CD8-positive, alpha-beta memory T cell (primary cell): ENCODE results near the gene MYO18A. TPM values are rescaled to one million over a fixed set of nuclear protein-coding genes. Genes with fewer than 3 reads are reported as not detected.

Experiments
- CTCF ChIA-PET: fragments of 350-600 bp; sonication (Branson Sonifier 250); formaldehyde crosslinking; loops from one replicate; lab custom pipeline; 2021; ENCODE audit warnings: antibody characterized with exemption; lab: Charles Lee
- POLR2A ChIA-PET: fragments of 350-600 bp; sonication (Branson Sonifier 250); formaldehyde crosslinking; loops from one replicate; lab custom pipeline; 2021; ENCODE audit warnings: antibody characterized with exemption; lab: Charles Lee
- DNase-seq, 5 donors: peaks; one replicate each; pipeline versions ENCODE4 v3.0.0 to v3.0.0-alpha.2; 2020 to 2022; ENCODE audit warnings: mixed read lengths in 1 of 5
- H3K27ac ChIP-seq: one replicate; pipeline ENCODE4 v1.7.0; 2013; ENCODE audit warnings: low read depth, mild to moderate bottlenecking, low read length, moderate library complexity
- H3K27me3 ChIP-seq: 2 replicates; pipeline ENCODE4 v1.7.0; 2013; ENCODE audit warnings: low read length, mild to moderate bottlenecking; ENCODE audit not compliant: insufficient read depth, poor library complexity, severe bottlenecking
- H3K36me3 ChIP-seq: 2 replicates; pipeline ENCODE4 v1.7.0; 2013; ENCODE audit warnings: mild to moderate bottlenecking, low read length, moderate library complexity; ENCODE audit not compliant: insufficient read depth
- H3K4me1 ChIP-seq: 2 replicates; pipeline ENCODE4 v1.7.0; 2013; ENCODE audit warnings: mild to moderate bottlenecking, low read length, moderate library complexity; ENCODE audit not compliant: insufficient read depth
- H3K4me3 ChIP-seq: 2 replicates; pipeline ENCODE4 v1.7.0; 2013; ENCODE audit warnings: mild to moderate bottlenecking, low read length
- H3K9me3 ChIP-seq: 2 replicates; pipeline ENCODE4 v1.7.0; 2013; ENCODE audit warnings: mild to moderate bottlenecking, low read length
- H3K27ac Mint-ChIP-seq, 8 donors: one replicate each; pipeline ENCODE4 v1.8.0; 2020 to 2021; ENCODE audit warnings: mixed read lengths in 8 of 8, mild to moderate bottlenecking in 6 of 8, inconsistent platforms in 3 of 8, moderate library complexity in 3 of 8
- H3K27me3 Mint-ChIP-seq, 2 donors: one replicate each; pipeline ENCODE4 v1.8.0; 2020 to 2021; ENCODE audit warnings: mixed read lengths in 2 of 2, mild to moderate bottlenecking in 1 of 2, moderate library complexity in 1 of 2
- H3K36me3 Mint-ChIP-seq, 3 donors: one replicate each; pipeline ENCODE4 v1.8.0; 2020 to 2021; ENCODE audit warnings: mixed read lengths in 3 of 3, inconsistent platforms in 1 of 3, mild to moderate bottlenecking in 1 of 3
- H3K4me1 Mint-ChIP-seq, 3 donors: one replicate each; pipeline ENCODE4 v1.8.0; 2020 to 2021; ENCODE audit warnings: mixed read lengths in 3 of 3, inconsistent platforms in 1 of 3, mild to moderate bottlenecking in 1 of 3
- H3K4me3 Mint-ChIP-seq, 7 donors: one replicate each; pipeline ENCODE4 v1.8.0; 2020 to 2021; ENCODE audit warnings: mixed read lengths in 7 of 7, mild to moderate bottlenecking in 6 of 7, moderate library complexity in 4 of 7, inconsistent platforms in 2 of 7
- H3K9me3 Mint-ChIP-seq, 5 donors: one replicate each; pipeline ENCODE4 v1.8.0; 2020 to 2022; ENCODE audit warnings: mixed read lengths in 5 of 5, mild to moderate bottlenecking in 3 of 5, moderate library complexity in 2 of 5, inconsistent platforms in 1 of 5
- polyA plus RNA-seq: library from polyadenylated mRNA; unstranded; fragments of 300-500 nt; fragmentation: Illumina TruSeq; gene quantifications from one replicate; pipeline ENCODE4 v1.2.3, GENCODE V29; 2021
- total RNA-seq, 2 experiments: library from RNA; stranded (reverse); gene quantifications; one replicate each; pipeline ENCODE4 v1.2.3, GENCODE V29; 2021

MYO18A gene
- total and polyA plus RNA-seq, 3 experiments from 2014 or later = 34.0 to 39.7 (median 39.7) TPM

DNA sequence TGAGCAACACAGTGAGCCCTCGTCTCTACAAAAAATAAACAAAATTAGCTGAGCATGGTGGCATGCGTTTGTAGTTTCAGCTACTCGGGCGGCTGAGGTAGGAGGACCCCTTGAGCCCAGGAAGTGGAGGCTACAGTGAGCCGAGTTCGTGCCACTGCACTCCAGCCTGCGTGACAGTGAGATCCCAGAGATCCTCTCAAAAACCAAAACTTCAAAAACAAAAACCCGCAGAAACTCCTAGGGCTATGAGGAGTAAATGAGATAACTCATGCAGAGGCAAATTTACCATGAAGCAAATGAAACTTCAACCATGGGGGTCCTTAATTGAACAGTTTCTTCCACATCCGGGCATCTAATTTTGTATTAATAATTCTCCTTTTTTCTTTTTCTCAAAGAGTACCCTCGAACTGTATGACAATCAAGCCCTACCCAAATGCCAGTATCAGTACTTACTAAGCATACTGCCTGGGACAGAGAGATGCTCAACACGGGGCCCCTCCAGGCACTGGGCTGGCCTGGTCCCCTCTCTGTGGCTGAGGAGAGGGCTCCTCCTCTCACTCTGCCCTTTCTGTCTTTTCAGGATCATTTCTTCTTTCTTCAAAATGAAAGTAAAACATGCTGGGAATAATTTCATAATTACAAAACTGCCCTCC is 138.0 kb downstream of the MYO18A start:
- H3K4me3 ChIP-seq = no peak overlapping the region
- no peaks in the 10 kb centered on the region for H3K4me1 ChIP-seq
- Mint-ChIP-seq H3K4me1 (peaks cover 0 to 6% (median 3%) of the 10 kb centered on the region in 3 donors), H3K9me3 (no peaks in the 10 kb centered on the region), H3K36me3 (no peaks in the 10 kb centered on the region), H3K27me3 (peaks cover 11 to 20% of the 10 kb centered on the region in 2 donors), H3K4me3 (no peak overlapping the region), H3K27ac (no peak overlapping the region)
- CTCF ChIA-PET = no interaction called here
- H3K27ac ChIP-seq = no peak overlapping the region
- H3K36me3 ChIP-seq = no peaks in the 10 kb centered on the region
- H3K9me3 ChIP-seq = no peaks in the 10 kb centered on the region
- DNase-seq = no peak
- H3K27me3 ChIP-seq = no peaks in the 10 kb centered on the region
- POLR2A ChIA-PET = no interaction called here

DNA sequence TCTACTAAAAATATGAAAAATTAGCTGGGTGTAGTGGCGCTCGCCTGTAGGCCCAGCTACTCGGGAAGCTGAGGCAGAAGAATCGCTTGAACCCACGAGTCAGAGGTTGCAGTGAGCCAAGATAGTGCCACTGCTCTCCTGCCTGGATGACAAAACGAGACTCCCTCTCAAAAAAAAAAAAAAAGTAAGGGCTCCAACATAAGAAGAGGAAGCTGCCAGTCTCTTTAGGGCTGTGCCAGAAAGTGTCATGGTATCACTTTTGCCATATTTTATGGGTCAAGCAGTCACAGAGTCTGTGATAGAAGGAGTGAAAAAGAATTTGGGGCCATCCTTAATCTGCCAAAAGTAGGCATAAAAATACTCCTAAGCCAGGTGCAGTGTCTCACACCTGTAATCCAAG is 138.6 kb downstream of the MYO18A start:
- Histone ChIP-seq H3K27me3 (no peaks in the 10 kb centered on the region), H3K27ac (no peak overlapping the region), H3K36me3 (no peaks in the 10 kb centered on the region), H3K4me1 (no peaks in the 10 kb centered on the region), H3K9me3 (no peaks in the 10 kb centered on the region), H3K4me3 (no peak overlapping the region)
- Mint-ChIP-seq H3K27me3 (peaks cover 10 to 18% of the 10 kb centered on the region in 2 donors), H3K36me3 (no peaks in the 10 kb centered on the region), H3K4me3 (no peak overlapping the region), H3K27ac (no peak overlapping the region), H3K9me3 (no peaks in the 10 kb centered on the region), H3K4me1 (peaks cover 0 to 6% (median 3%) of the 10 kb centered on the region in 3 donors)
- DNase-seq = no peak
- POLR2A ChIA-PET = no interaction called here
- CTCF ChIA-PET = no interaction called here

DNA sequence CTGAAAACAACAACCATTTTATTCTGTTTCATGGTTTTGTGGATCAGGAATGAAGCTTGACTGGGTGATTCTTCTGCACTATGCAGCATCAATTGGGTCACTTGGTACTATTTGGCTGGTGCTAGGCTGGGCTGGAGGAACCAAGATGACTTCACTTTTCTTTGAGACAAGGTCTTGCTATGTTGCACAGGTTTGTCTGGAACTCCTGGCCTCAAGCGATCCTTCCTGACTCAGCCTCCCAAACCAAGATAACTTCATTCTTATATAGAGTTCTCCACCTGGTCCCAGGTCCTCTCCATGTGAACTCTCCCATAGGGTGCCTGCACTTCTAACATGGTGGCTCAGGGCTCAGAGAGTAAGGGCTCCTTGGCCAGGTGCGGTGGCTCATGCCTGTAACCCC is 139.1 kb downstream of the MYO18A start:
- no peaks in the 10 kb centered on the region for H3K27me3 ChIP-seq
- H3K9me3 Mint-ChIP-seq = no peaks in the 10 kb centered on the region
- no peak overlapping the region for H3K4me3 ChIP-seq
- H3K36me3 Mint-ChIP-seq = no peaks in the 10 kb centered on the region
- no peaks in the 10 kb centered on the region for H3K4me1 ChIP-seq
- no peaks in the 10 kb centered on the region for H3K9me3 ChIP-seq
- H3K27me3 Mint-ChIP-seq = peaks cover 10 to 17% of the 10 kb centered on the region in 2 donors
- H3K36me3 ChIP-seq = no peaks in the 10 kb centered on the region
- H3K4me1 Mint-ChIP-seq = peaks cover 0 to 6% (median 3%) of the 10 kb centered on the region in 3 donors
- H3K27ac ChIP-seq = no peak overlapping the region
- no peak overlapping the region for H3K4me3 Mint-ChIP-seq
- H3K27ac Mint-ChIP-seq = no peak overlapping the region
- CTCF ChIA-PET = no interaction called here
- no peak for DNase-seq
- POLR2A ChIA-PET = interaction anchor here (0.6 kb wide), 1 partner anchor 109 kb away, joined by 5 read pairs; no protein-coding TSS in a partner anchor

DNA sequence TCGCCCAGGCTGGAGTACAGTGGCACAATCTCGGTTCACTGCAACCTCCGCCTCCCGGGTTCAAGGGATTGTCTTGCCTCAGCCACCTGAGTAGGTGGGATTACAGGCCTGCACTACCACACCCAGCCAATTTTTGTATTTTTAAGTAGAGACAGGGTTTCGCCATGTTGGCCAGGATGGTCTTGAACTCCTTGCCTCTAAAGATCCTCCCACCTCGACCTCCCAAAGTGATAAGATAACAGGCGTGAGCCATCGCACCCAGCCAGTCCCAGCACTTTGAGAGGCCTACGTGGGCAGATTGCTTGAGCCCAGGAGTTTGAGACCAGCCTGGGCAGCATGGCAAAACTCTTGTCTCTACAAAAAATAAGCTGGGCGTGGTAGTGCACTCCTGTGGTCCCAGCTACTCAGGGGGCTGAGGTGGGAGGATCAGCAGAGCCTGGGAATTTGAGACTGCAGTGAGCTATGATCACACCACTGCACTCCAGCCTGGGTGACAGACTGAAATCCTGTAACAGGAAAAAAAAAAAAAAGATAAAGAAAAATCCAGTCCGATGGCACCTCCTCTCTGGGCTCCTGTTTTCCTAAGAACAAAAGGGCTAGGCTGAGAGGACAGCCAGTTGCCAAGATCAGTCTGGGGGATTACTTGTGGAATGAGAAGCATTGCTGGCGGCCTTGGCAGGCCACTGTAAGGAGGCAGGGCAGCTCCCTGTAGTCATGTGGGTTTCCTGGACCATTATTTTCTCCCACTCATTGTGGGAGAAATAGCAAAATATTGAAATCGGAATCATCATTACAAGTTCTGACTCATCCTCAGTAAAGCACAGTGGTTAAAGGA is 140.2 kb downstream of the MYO18A start:
- H3K27ac Mint-ChIP-seq = no peak overlapping the region
- H3K4me1 Mint-ChIP-seq = peaks cover 0 to 6% (median 3%) of the 10 kb centered on the region in 3 donors
- Histone ChIP-seq H3K27me3 (no peaks in the 10 kb centered on the region), H3K4me1 (no peaks in the 10 kb centered on the region), H3K36me3 (no peaks in the 10 kb centered on the region), H3K4me3 (no peak overlapping the region), H3K27ac (no peak overlapping the region), H3K9me3 (no peaks in the 10 kb centered on the region)
- H3K4me3 Mint-ChIP-seq = no peak overlapping the region
- H3K9me3 Mint-ChIP-seq = peaks cover 3 to 6% (median 4%) of the 10 kb centered on the region in 5 donors
- DNase-seq = no peak
- no peaks in the 10 kb centered on the region for H3K36me3 Mint-ChIP-seq
- ChIA-PET CTCF (no interaction called here), POLR2A (no interaction called here)
- peaks cover 16 to 22% of the 10 kb centered on the region in 2 donors for H3K27me3 Mint-ChIP-seq

DNA sequence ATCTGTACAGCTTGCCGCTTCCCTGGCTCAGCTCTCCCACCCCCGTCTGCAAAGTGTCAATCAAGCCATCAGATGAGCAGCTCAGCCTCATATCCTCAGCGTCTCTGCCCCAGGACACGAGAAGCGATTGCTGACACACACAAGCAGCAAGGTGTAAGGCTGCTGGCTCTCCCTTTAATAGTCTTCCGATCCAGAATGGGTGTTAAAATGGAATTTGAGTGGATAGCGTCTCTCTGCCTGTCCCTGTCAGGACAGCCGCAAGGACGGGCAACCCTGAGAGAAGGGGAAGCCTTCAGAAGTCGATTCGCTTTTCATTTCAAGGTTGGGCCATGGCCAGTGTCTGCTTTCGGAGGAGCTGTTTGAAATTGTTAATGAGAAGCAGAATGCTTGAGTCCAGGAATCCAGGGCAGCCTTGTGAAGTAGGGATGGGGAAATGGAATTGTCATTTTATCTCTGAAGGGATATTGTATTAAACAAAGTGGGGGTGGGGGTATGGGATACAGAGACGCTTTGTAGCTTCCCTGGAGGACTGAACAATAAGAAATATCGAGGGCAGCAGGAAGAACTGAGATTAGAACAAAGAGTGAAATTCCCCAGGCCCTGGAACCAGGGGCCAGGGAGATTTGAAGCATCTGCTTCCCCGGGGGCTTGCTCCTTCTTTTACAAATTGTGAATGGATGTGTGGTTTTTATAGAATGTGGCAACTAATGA is 142.0 kb downstream of the MYO18A start:
- H3K4me1 ChIP-seq = no peaks in the 10 kb centered on the region
- H3K27me3 ChIP-seq = peaks cover 4% of the 10 kb centered on the region
- Mint-ChIP-seq H3K9me3 (peaks cover 3 to 16% (median 14%) of the 10 kb centered on the region in 5 donors), H3K4me1 (peaks cover 0 to 6% (median 3%) of the 10 kb centered on the region in 3 donors), H3K27ac (no peak overlapping the region), H3K4me3 (no peak overlapping the region), H3K36me3 (no peaks in the 10 kb centered on the region), H3K27me3 (peaks cover 29 to 35% of the 10 kb centered on the region in 2 donors)
- H3K36me3 ChIP-seq = no peaks in the 10 kb centered on the region
- no peak overlapping the region for H3K4me3 ChIP-seq
- POLR2A ChIA-PET = no interaction called here
- no peaks in the 10 kb centered on the region for H3K9me3 ChIP-seq
- H3K27ac ChIP-seq = no peak overlapping the region
- DNase-seq = no peak
- CTCF ChIA-PET = interaction anchor here (1.4 kb wide), 1 partner anchor 19 kb away, joined by 3 read pairs; no protein-coding TSS in a partner anchor

DNA sequence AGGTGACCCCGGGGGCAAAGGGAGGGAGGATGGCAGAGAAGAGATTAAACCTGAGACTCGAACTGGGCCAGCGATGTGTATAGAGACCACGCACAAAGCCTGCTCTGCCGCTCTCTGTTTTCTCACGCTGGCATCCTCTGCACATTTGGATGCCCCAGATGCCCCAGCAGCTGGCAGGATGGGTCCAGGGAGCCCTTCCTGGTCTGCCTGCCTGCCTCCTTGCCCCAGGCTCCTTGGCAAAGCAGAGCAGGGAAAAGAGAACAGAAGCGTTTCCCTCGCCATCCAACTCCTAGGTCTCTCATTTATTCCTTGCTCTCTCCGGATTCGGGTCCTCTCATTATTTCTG is 142.5 kb downstream of the MYO18A start:
- peaks cover 4% of the 10 kb centered on the region for H3K27me3 ChIP-seq
- no peaks in the 10 kb centered on the region for H3K9me3 ChIP-seq
- ChIA-PET POLR2A (no interaction called here), CTCF (no interaction called here)
- Mint-ChIP-seq H3K4me3 (no peak overlapping the region), H3K9me3 (peaks cover 3 to 16% (median 14%) of the 10 kb centered on the region in 5 donors), H3K27ac (no peak overlapping the region), H3K4me1 (peaks cover 0 to 5% (median 3%) of the 10 kb centered on the region in 3 donors), H3K36me3 (no peaks in the 10 kb centered on the region), H3K27me3 (peaks cover 34 to 38% of the 10 kb centered on the region in 2 donors)
- no peak overlapping the region for H3K27ac ChIP-seq
- no peaks in the 10 kb centered on the region for H3K36me3 ChIP-seq
- DNase-seq = no peak
- H3K4me1 ChIP-seq = no peaks in the 10 kb centered on the region
- no peak overlapping the region for H3K4me3 ChIP-seq

DNA sequence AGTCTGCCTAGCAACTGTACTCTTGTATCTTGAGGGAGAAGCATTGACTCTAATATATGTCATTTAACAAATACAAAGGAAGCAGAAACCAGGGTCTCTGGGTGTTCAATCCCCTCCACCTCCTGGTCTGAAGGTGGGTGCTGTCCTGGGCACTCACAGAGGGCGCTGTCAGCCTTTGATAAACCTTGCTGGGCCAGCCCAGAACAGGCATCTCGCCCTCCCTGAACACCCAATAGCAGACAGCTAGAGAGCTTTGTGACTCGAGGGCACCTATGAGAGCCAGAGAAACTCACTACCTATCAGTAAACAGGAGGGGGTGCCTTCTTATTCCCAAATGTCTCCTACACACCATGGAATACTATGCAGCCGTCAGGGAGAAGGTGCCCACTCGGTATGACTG is 143.6 kb downstream of the MYO18A start:
- Histone ChIP-seq H3K36me3 (no peaks in the 10 kb centered on the region), H3K4me1 (no peaks in the 10 kb centered on the region), H3K27me3 (peaks cover 4% of the 10 kb centered on the region), H3K4me3 (no peak overlapping the region), H3K9me3 (no peaks in the 10 kb centered on the region), H3K27ac (no peak overlapping the region)
- peak overlapping the region in 1 of 8 donors; percentile 40 for H3K27ac Mint-ChIP-seq
- H3K27me3 Mint-ChIP-seq = peaks cover 43 to 47% of the 10 kb centered on the region in 2 donors
- POLR2A ChIA-PET = no interaction called here
- H3K4me3 Mint-ChIP-seq = no peak overlapping the region
- DNase-seq = no peak
- CTCF ChIA-PET = no interaction called here
- peaks cover 0 to under 1% (median 0%) of the 10 kb centered on the region in 3 donors for H3K36me3 Mint-ChIP-seq
- H3K9me3 Mint-ChIP-seq = peaks cover 3 to 16% (median 14%) of the 10 kb centered on the region in 5 donors
- no peaks in the 10 kb centered on the region for H3K4me1 Mint-ChIP-seq
